T-helper 1 cell (primary cell): Measurements from ENCODE around the gene SIGLEC11.
"Not testable (repeated sequence)": the region's sequence is repeated elsewhere in the genome, so short reads cannot be mapped to it uniquely, and the experiment has no call there.

Experiments used
- DNase-seq, 5 donors: peaks; one replicate each; pipeline ENCODE4 v3.0.0-alpha.2; 2012 to 2020

SIGLEC11 gene

GRCh38 chr19:49981603-49982593 is 20.9 kb upstream of the SIGLEC11 start:
- no peak for DNase-seq

GRCh38 chr19:49978324-49978723 is 17.4 kb upstream of the SIGLEC11 start:
- DNase-seq, result no peak

GRCh38 chr19:49977881-49978280 is 16.9 kb upstream of the SIGLEC11 start:
- no peak for DNase-seq

GRCh38 chr19:49977076-49977475 is 16.1 kb upstream of the SIGLEC11 start:
- DNase-seq, result no peak

GRCh38 chr19:49976496-49976895 is 15.5 kb upstream of the SIGLEC11 start:
- no peak for DNase-seq

DNA sequence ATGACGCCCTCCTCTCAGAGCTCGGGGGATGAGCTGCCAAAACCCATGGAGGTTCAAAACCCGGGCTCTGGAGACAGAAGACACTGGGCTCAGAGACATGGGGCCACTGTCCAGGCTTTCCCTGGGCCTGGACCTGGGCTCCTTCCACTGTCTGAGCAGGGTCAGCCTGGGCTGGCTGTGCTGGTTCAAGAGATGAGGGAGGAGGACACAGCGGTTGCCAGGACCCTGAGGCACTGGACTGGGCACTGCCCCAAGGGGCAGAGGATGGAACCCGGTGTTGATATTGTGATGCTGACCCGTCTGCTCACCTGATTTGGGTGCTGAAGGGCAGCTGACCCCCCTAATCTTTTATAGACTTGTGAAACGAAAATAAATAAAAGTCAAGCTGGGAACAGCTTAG is 14.1 kb upstream of the SIGLEC11 start:
- no peak for DNase-seq

- no peak for DNase-seq
Observed at GRCh38 chr19:49973987-49974386, 13.0 kb upstream of the SIGLEC11 start.

GRCh38 chr19:49972841-49973240 is 11.9 kb upstream of the SIGLEC11 start:
- no peak for DNase-seq

DNA sequence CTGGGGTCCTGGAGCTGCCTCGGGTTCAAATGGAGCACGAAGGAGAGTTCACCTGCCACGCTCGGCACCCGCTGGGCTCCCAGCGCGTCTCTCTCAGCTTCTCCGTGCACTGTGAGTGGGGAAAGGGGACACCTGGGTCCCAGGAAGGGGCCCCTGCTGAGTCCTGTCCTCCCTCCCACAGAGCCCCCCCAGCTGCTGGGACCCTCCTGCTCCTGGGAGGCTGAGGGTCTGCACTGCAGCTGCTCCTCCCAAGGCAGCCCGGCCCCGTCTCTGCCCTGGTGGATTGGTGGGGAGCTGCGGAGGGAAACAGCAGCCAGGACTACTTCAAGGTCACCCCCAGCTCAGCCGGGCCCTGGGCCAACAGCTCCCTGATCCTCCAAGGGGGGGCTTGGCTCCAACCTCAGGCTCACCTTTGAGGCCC is 11.0 kb upstream of the SIGLEC11 start:
- no peak for DNase-seq

DNA sequence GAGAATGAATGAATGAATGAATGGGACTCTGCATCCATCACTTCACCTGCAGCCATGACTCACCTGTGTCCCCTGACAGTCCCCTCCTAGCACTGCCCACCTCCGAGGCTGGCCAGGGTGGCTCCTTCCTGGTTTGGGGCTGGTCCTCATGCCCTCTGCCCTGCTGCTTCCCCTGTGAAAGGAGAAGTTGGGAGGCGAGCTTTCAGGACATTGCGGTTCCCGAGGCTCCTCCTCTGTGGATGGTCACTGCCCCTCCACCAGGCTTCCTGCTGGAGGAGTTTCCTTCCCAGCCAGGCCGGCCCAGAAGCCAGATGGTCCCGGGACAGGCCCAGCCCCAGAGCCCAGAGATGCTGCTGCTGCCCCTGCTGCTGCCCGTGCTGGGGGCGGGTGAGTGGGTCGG is 8.4 kb upstream of the SIGLEC11 start:
- not testable (repeated sequence) for DNase-seq

DNA sequence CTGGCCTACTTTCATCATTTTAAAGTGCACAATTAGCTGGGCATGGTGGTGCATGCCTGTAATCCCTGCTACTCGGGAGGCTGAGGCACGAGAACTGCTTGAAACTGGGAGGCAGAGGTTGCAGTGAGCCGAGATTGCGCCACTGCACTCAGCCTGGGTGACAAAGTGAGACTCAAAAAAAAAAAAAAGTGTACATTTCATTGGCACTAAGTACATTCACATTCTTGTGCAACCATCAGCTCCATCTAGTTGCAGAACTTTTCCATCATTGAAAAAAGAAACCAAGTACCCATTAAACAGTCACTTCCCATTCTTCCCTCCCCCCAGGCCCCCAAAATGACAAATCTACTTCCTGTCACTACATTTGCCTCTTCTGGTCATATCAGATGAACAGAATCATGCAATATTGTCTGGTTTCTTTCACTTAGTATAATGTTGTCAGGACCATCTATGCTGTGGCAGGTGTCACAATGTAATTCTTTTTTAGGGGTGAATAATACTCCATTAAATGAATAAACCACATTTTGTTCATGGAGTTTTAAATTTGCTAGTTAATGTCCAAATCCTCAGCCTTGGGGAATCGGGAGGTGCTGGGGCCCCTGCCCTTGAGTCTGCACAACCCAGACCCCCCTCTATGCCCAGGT is 7.4 kb upstream of the SIGLEC11 start:
- DNase-seq, result no peak

DNA sequence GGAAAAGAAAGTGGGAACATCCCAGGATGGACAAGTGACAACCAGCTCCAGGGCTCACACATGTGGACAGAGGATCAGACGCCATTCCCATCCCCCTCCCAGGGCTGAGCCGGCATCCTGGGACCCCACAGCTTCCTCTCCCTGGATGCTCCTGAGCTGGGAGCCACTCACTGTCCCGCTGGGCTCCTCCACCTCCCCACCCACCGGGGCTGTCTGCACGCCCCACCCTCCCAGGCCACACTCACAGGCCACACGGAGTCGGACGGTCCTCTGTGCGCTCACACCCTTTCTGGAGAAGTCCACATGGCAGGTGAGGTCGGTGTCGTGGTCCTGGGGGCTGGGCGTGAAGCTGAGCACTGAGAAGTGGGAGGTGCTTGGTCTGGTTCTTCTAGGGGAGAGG is 1.1 kb downstream of the SIGLEC11 start:
- not testable (repeated sequence) for DNase-seq

DNA sequence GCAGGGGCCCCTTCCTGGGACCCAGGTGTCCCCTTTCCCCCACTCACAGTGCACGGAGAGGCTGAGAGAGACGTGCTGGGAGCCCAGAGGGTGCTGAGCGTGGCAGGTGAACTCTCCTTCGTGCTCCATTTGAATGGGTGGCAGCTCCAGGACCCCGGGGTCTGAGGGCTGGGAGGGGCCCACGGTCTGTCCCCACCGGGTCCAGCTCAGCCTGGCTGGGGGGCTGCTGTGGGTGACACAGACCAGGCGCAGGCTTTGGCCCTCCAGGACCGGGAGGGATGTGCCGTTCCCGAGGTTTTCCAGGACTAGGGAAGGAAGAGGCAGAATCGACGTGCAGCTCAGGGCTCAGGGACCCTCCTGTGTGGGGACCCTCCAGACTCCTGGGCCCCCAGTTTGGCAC is 2.4 kb downstream of the SIGLEC11 start:
- not testable (repeated sequence) for DNase-seq

DNA sequence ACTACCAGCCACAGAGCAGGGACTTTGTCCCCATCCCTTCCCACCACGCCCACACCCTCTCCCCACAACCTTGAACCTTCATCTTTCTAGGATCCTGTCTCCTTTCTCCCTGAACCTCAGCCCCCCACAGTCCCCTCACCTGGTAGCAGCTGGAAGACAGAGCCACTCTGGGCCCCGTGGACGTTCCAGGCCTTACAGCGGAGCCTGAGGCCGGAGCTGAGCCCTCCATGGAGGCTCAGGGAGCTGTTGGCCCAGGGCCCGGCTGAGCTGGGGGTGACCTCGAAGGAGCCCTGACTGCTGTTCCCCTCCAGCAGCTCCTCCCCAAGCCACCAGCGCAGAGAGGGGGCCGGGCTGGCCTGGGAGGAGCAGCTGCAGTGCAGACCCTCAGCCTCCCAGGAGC is 2.8 kb downstream of the SIGLEC11 start:
- not testable (repeated sequence) for DNase-seq

DNA sequence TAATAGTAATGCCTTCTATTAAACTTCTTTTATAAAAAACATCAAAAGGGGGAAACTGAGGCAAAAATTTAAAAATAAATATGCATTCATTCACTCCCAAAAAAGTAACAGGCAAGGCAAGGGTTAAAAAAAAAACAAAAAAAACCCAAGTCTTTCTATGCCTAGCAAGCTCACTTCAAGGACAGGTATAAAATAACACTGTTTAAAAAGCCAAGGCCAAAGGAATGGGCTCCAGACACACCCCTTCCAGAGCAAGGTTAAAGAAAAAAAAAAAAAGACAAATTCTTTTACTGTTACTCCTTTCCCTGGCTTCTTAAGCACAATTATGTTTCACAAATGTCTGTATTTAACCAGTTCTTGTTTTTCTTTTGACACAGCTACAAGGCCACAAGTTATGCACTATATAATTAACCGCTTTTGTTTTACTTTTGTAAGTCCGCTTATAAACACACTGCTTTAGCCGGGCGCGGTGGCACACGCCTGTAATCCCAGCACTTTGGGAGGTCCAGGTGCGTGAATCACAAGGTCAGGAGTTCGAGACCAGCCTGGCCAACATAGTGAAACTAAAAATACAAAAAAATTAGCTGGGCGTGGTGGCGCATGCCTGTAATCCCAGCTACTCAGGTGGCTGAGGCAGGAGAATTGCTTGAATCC is 3.6 kb downstream of the SIGLEC11 start:
- DNase-seq, result no peak

- DNase-seq, result no peak
Observed at GRCh38 chr19:49956115-49956495, 4.9 kb downstream of the SIGLEC11 start.

DNA sequence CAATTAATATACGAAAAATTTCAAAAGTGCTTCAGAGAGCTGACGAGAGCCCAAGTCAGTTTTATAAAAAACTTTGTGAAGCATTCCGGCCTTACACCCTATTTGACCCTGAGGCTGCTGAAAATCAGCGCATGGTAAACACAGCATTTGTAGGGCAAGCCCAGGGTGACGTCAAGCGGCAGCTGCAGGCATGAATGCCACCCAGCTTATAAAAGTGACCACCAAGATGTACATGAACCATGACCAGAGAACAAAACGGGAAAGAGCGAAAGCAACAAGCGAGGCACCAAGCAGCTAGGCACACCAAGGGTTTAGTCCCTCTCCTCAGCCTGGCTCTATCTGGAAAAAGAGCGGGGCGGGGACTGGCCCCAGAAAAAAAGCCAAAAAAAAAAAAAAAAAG is 6.0 kb downstream of the SIGLEC11 start:
- no peak for DNase-seq

GRCh38 chr19:49954092-49954829 is 6.7 kb downstream of the SIGLEC11 start:
- DNase-seq, result no peak

DNA sequence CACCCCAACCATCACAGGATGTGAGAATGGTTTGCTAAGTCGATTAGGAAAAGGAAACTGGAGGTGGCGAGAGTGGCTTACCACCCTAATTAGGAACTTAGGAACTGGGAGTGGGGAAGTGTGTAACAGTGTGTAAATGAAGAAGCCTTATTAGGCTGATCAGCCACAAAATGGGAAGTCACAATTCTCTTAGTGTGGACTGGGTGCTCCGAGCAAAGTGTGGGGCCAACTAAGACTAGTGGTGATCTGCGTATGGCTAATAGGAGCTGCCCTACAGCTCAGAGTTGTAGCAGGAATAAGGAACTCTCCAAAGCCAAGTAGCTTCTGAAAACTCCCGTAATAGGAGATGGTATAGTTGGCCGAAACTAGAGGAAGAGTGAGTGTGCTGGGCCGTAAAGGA is 7.6 kb downstream of the SIGLEC11 start:
- no peak for DNase-seq

GRCh38 chr19:49952906-49953305 is 8.1 kb downstream of the SIGLEC11 start:
- DNase-seq, result no peak

DNA sequence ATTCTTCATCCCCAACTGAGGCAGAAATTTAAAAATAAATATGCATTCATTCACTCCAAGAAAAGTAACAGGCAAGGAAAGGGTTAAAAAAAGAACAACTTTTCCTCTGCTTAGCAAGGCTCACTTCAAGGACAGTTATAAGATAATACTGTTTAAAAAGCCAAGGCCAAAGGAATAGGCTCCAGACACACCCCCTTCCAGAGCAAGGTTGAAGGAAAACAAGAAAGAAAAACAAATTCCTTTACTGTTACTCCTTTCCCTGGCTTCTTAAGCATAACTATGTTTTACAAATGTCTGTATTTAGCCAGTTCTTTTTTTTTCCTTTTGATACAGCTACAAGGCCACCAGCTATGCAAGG is 8.5 kb downstream of the SIGLEC11 start:
- DNase-seq, result no peak

DNA sequence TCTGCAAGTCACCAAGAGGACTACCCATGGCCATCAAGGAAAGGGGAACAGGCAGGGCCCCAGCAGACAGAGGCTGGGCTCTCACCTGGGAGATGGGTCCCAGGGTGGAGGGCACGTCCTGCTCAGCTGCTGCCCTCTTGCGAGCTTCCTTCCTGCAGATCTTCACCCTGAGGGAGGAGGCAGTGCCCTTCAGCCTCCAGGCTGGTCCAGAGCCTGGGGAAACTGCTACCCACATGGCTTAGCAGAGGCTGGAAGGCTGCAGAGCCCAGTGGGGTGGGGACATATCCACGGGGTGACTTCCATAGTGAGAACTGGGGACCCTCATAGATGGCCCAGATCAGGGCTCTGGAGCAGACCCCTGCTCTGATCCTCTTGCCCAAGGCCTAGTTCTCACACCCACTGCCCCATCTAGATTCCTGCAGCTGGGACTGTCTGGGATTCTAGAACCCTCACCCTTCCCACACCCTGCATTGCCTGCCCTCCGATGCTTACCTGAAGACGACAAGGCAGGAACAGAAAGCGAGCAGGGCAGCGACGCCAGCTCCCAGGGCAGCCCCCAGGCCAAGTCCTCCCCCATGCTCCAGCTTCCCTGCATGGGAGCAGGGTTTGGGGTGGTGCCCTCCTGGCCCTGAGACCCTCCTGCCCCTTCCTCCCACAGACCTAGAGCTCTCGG is 9.0 kb downstream of the SIGLEC11 start:
- no peak for DNase-seq
